Skeletal muscle cell (primary cell): ENCODE results near the gene STXBP6.
A peak's percentile ranks its signal among the peaks of the same experiment; 100 is the strongest.

Experiments used
- DNase-seq: peaks from one replicate; pipeline ENCODE4 v3.0.0-alpha.2; 2010; ENCODE audit warnings: low read depth
- H3K4me3 ChIP-seq: 2 replicates; pipeline ENCODE4 v1.5.1; 2011; ENCODE audit warnings: low read depth, mild to moderate bottlenecking, control low read depth, low read length, moderate library complexity

The STXBP6 gene

GRCh38 chr14:25053585-25053984 is 3.6 kb upstream of the STXBP6 start:
- DNase-seq, result no peak
- no peak overlapping the region for H3K4me3 ChIP-seq

- DNase-seq, result no peak
- H3K4me3 ChIP-seq, result no peak overlapping the region
Observed at GRCh38 chr14:25052921-25053320, 3.0 kb upstream of the STXBP6 start.

GRCh38 chr14:25052385-25052784 is 2.4 kb upstream of the STXBP6 start:
- H3K4me3 ChIP-seq, result no peak overlapping the region
- DNase-seq, result no peak

- peak; percentile 52 for DNase-seq
- H3K4me3 ChIP-seq, result peak overlapping the region; percentile 73
Observed at GRCh38 chr14:25050269-25051150, 563 bp upstream of the STXBP6 start.

GRCh38 chr14:25049093-25049567 is 817 bp downstream of the STXBP6 start:
- peak overlapping the region; percentile 73 for H3K4me3 ChIP-seq
- no peak for DNase-seq

- peak overlapping the region; percentile 73 for H3K4me3 ChIP-seq
Observed at GRCh38 chr14:25048170-25049016, 1.6 kb downstream of the STXBP6 start.

GRCh38 chr14:25046301-25046943 is 3.5 kb downstream of the STXBP6 start:
- no peak overlapping the region for H3K4me3 ChIP-seq
- no peak for DNase-seq

More at GRCh38 chr14:25048170-25049016, 1.6 kb downstream of the STXBP6 start:
- DNase-seq, result peak; percentile 60

- no peak for DNase-seq
- no peak overlapping the region for H3K4me3 ChIP-seq
Observed at GRCh38 chr14:25044106-25044698, 5.7 kb downstream of the STXBP6 start.

GRCh38 chr14:25042362-25043299 is 7.3 kb downstream of the STXBP6 start:
- DNase-seq, result peak; percentile 25

GRCh38 chr14:25041898-25042297 is 8.0 kb downstream of the STXBP6 start:
- H3K4me3 ChIP-seq, result no peak overlapping the region
- DNase-seq, result no peak

More at GRCh38 chr14:25042362-25043299, 7.3 kb downstream of the STXBP6 start:
- no peak overlapping the region for H3K4me3 ChIP-seq

GRCh38 chr14:25041484-25041883 is 8.5 kb downstream of the STXBP6 start:
- no peak overlapping the region for H3K4me3 ChIP-seq
- DNase-seq, result no peak

- DNase-seq, result no peak
- no peak overlapping the region for H3K4me3 ChIP-seq
Observed at GRCh38 chr14:25039933-25040332, 10.0 kb downstream of the STXBP6 start.

- DNase-seq, result no peak
- H3K4me3 ChIP-seq, result no peak overlapping the region
Observed at GRCh38 chr14:25038044-25038668, 11.8 kb downstream of the STXBP6 start.

GRCh38 chr14:25037032-25037431 is 12.9 kb downstream of the STXBP6 start:
- DNase-seq, result no peak
- no peak overlapping the region for H3K4me3 ChIP-seq

- DNase-seq, result no peak
- no peak overlapping the region for H3K4me3 ChIP-seq
Observed at GRCh38 chr14:25034803-25035681, 14.9 kb downstream of the STXBP6 start.

- no peak overlapping the region for H3K4me3 ChIP-seq
- no peak for DNase-seq
Observed at GRCh38 chr14:25033358-25033757, 16.6 kb downstream of the STXBP6 start.
